CD4-positive, alpha-beta T cell treated with Interleukin-10 for 1 hour (primary cell): ENCODE data around the gene SUPT3H.
"Not testable (repeated sequence)": the region's sequence is repeated elsewhere in the genome, so short reads cannot be mapped to it uniquely, and the experiment has no call there.

ENCODE experiments used
- DNase-seq: peaks from one replicate; pipeline ENCODE4 v3.0.0-alpha.2; 2020

The SUPT3H gene

DNA sequence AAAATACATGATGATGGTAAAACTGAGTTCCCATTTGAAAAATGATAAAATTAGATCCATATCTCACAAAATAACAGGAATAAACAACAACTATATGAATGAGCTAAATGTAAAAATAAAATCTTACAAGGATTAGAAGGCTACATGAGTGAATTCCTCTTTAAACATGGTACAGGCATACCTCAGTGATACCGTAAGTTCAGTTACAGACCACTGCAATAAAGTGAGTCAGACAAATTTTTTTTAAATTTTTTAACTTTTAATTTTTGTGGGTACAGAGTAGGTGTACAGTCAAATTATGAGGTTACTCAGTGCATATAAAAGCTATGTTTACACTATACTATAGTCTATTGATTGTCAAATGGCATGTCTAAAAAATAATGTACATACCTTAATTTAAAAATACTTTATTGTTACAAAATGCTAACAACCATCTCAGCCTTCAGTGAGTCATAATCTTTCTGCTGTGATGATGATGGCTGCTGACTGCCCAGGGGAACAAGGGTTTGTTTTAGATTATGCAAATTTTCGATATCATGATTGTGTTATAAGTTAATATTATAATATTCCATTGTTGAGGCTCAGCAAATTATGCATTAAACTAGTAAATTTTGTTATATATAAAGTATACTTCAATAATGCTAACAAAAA lies 272.4 kb downstream of the SUPT3H start:
- no peak for DNase-seq

DNA sequence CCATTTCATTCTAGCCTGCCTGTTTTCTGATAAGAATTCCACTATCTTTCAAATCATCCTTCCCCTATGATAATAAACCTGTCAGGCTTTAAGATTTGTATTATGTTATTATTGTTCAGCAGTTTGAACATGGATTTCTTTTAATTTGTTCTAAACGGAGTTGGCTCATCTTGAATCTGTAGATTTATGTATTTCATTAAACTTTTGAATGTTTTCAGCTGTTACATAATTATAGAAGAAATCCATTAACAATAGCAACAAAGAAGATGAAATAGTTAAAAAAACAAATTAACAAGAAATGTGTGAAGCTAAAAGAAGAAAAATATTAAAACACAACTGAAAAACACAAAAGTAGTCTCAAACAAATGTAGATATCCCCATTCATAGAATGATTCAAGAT lies 273.3 kb downstream of the SUPT3H start:
- no peak for DNase-seq

DNA sequence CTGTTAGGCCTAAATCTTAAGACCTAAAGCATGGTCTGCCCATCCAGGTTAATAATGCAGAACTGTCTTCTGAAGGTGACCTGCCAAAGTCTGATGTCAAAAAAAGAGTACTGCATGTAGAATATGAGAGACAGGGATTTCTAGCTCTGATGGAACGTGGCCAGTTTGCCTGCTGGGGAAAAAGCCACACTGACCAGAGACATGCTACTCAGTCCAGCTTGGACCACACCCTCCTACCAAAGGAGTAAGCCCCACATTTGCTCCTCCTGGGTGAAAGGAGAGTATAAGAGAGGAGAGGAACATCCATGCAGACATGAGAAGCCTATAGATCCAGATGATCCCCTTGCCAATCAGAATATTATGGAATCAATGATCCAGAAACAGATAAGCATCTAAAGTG lies 279.5 kb downstream of the SUPT3H start:
- DNase-seq, result no peak

DNA sequence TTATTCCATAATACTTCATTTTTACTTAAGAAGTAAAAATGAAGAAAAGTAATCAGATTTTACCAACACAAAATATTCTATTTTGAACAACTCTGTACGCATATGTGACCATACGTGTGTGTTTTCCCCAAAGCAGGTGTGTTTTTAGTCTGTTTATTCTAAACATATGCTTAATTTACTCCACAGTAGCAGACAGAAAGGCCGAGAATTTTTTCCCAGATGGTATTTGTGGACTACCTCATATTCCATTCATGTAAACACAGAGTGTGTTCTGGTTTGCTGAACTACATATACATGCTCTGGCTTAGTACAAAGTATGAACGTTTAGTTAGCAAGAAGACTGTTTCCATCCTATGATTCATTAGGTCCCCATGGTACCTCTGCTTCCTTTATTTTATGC lies 282.9 kb downstream of the SUPT3H start:
- DNase-seq, result no peak

DNA sequence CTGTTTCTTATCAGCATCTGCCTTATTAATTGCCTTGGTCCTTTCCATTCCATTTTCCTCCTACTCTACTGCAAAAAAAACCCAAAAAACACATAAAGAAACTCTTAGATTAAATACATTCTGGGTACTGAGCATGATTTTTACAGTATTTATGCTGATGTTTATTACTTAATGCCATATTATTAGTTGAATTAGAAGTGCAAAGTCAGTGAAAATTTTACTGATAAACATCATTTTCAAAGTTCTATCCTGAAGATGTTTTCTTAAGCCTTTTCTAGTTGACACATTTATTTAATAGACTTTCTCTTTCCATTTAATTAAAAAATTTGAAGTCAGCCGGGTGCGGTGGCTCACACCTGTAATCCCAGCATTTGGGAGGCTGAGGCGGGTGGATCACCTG lies 285.6 kb downstream of the SUPT3H start:
- DNase-seq, result no peak

DNA sequence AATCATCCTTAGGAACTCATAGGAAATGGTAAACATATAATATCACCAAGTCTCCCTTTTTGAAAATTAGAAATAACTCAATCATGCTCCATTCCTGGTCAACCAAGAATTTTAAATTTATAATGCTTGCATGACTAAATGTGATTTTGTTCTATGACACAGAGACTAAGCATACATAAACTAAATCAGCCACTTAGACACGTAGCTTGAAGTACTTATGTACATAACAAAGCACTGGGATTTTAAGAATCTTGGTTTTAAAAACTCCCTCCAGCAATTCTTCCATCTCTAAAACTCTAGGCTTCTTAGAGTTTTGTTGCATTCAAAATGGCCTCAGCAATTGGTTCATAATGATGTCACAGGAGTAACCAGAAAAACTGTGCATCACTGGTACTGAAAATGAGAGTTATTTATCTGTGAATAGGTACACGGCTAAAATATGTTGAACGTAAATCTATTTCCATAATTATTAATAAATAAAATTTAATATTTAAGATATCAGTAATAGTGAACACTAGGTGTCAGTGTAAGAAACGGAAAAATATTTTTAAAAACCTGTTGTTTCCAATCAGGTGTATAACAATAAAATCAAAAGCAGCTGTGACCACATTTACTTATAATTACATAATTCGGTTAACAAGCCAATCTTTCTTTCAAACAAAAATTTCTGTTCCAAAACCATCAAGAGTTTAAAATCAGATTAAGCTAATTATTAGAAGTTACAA lies 291.2 kb downstream of the SUPT3H start:
- no peak for DNase-seq

DNA sequence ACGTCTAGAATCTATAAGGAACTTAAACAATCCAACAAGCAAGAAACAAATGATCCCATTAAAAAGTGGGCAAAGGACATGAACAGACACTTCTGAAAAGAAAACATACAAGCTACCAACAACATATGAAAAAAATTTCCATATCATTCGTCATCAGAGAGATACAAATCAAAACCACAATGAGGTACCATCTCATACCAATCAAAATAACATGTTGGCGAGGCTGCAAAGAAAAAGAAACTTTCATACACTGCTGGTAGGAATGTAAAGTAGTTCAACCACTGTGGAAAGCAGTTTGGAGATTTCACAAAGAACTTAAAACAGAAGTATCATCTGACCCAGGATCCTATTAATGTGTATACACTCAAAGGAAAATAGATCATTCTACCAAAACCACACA lies 293.5 kb downstream of the SUPT3H start:
- peak; percentile 14 for DNase-seq

DNA sequence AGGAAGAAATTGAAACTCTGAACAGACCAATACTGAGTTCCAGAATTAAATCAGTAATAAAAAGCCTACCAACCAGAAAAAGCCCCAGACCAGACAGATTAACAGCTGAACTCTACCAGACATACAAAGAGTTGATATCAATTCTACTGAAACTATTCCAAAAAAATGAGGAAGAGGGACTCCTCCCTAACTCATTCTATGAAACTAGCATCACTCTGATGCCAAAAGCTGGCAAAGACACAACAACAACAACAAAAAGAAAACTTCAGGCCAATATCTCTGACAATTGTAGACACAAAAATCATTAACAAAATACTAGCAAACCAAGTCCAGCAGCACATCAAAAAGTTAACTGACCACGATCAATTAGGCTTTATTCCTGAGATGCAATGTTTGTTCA lies 295.6 kb downstream of the SUPT3H start:
- DNase-seq, result no peak

DNA sequence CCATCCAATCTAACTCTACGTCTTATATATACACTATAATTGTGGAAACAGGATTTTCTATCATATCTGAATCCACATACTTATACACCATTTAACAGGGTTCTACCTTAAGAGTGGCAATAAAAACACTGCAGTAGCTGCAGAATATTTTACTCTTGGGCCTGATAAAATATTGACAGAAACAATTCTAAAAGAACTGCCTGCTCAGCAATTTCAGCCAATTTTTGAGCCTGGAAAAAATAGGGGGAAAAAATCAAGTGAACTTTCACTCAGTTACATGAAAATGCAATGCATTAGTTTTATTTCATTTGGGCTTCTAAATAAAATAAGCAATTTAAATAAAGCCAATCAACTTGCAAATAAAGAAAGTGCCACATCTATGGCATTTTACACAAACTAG lies 296.1 kb downstream of the SUPT3H start:
- DNase-seq, result no peak

DNA sequence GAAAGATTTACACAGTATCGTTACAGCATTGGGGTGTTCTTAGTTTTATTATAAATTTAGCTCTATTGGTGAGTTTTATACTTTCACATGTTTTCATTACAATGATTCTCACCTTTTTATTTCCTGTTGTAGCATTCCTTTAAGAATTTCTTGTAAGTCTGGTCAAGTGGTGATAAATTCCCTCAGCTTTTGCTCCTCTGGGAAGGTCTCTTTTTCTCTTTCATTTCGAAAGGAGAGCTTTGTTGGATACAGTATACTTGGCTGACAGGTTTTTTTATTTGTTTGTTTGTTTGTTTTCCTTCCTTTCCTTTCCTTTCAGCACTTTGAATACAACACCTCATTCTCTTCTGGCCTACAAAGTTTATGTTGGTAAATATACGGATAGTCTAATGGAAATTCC lies 299.3 kb downstream of the SUPT3H start:
- DNase-seq, result no peak

DNA sequence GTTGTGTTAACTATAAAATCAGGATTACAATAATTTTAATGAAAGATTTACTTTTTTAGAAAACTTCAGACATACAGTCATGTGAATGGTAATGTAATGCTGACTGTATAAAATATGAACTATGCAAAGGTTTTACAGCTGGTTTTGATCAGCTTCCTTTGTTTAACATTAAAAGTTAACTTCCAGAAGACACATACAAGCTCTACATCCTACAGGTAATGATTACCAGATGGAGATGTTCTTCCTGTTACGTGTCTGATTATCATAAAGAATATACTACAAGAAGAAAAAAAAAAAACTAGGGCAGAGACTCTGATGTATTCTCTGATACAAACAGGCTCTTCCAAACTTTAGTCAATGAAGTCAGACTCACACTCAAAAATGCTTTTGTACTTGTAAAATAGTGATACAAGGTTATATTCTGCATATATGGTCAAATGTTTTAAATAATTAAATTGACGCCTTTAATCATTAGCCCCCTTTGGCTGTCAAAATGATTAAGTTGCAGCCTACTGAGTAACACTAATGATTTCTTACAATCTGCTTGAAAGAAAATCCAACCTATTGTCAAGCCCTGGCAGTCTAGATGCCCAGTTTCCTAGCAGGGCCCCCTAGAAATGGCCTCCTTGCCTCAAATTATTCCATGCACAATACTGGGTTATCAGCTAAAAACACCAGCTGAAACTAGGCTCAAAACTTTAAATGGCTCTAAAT lies 301.4 kb downstream of the SUPT3H start:
- no peak for DNase-seq

DNA sequence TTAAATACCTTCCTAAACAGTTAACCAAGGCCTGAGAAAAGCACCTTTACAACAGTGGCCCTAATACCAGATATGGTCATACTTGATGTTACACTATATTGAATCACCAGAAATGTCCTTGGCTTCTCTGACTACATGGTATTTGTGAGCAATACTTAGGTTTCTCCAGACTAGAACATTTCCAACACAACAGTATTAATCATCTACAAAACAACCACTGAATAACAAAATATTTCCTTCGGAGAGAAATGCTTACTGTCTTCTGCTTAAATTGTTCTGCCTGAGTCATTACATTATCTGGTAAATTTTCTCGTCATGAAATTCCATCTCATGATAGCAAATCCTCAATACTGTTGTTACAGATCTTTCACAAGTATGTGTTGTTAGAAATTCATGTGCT lies 302.5 kb downstream of the SUPT3H start:
- DNase-seq, result no peak

DNA sequence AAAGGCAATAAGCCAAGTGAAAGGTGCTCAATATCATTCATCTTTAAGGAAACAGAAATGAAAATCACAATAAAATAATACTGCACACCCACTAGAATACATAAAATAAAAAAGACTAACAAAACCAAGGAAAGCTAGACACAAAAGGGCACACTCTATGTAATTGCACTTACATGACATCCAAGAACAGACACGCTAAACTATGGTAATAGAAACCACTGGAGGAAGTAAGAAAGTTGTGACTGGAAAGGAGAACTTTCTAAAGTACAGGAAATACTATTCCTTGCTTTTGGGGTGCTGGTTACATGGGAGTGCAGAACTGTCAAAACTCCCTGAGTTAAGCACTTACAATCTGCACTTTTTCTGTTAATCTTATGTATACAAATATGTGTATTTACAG lies 303.3 kb downstream of the SUPT3H start:
- no peak for DNase-seq

DNA sequence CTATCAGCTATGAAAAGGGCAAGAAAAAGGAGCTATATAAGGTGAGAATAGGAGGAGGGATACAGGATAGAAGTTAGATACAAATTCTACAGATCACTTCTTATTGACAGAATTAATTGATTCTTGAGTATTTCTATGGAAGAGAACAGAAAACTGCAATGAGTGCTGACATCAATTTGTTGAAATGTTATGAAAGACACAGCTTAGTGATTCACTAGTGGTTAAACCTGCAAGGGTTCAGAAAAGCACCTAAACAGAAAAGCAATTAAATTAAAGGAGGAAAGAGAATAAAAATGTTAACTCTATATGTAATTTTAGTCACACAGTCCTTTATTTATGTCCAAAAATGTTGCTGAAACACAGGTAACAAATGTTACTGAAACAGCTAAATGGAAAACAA lies 304.0 kb downstream of the SUPT3H start:
- no peak for DNase-seq

DNA sequence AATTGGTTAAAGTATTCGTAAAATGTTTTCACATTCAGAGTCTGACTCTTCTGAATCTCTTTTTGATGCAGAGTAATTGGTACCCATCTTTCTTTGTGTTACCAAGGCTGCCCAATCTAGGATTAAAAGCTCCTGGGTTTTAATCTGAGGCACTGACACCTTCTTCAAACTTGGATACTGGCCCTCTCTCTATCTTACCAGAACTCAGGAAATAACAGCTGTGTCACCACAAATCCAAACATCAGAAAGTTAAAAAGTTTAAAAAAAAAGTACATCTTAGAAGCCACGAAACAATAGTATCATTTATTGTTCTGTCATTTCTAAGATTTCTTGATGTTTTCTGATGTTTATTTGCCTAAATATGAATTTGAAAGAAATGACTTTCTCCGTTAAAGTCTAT lies 305.1 kb downstream of the SUPT3H start:
- DNase-seq, result no peak

DNA sequence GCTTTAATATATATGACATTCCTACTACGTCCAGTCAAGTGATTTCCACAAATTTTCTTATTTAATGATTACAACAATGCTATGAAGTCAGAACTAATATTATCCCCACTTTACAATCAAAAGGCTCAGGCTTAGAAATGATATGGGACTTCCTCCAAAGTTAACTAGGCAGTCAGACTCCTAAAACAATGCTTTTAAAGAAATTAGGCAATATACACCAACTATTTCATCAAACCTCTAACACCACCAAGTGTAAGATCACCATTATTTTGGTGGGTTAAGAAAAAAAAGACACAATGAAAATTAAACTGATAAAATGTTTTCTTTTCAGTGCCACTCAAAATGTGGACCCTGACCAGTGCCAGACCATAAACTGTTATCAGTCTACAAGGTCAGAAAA lies 305.7 kb downstream of the SUPT3H start:
- no peak for DNase-seq

DNA sequence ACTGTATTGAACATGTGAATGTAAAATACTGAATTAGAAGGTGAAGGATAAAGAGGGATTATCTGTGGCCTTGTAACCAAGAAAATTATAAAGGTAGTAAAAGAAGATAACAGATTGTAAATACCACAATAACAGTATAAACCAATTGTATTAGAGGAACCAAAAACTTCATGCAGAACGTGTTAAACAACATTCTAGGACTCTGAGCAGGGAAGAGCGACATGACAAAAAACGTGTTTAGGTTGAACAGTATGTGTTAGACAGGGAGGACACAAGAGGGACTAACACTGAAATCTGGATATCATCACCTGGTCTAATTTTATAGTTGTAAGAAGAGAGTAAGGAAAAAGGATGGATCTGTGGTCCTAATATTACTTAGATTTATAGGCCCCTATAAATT lies 308.6 kb downstream of the SUPT3H start:
- DNase-seq, result no peak

DNA sequence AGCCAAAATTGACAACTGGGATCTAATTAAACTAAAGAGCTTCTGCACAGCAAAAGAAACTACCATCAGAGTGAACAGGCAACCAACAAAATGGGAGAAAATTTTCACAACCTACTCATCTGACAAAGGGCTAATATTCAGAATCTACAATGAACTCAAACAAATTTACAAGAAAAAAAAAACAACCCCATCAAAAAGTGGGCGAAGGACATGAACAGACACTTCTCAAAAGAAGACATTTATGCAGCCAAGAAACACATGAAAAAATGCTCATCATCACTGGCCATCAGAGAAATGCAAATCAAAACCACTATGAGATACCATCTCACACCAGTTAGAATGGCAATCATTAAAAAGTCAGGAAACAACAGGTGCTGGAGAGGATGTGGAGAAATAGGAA lies 310.3 kb downstream of the SUPT3H start:
- not testable (repeated sequence) for DNase-seq

DNA sequence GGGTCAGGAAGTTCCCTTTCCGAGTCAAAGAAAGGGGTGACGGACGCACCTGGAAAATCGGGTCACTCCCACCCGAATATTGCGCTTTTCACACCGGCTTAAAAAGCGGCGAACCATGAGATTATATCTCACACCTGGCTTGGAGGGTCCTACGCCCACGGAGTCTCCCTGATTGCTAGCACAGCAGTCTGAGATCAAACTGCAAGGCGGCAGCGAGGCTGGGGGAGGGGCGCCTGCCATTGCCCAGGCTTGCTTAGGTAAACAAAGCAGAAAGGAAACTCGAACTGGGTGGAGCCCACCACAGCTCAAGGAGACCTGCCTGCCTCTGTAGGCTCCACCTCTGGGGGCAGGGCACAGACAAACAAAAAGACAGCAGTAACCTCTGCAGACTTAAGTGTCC lies 315.1 kb downstream of the SUPT3H start:
- DNase-seq, result peak; percentile 21

DNA sequence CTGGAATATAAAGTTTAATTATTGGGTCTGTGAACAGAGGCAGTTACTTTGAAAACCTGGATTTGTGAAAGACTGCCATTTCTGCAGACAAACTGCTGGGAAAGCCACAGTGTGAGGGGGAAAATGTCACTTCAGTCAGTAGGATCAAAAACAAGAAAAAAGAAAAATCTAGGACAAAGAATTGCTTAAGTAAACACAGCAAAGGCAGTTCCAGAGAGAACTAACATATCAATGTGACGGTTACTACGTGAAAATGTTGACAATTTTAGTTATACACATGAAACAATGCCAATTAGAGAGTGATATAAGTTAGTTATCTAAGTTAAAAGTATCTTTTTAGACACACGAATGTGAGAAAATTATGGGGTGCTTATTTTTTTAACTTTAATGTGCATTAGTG lies 320.0 kb downstream of the SUPT3H start:
- DNase-seq, result no peak

DNA sequence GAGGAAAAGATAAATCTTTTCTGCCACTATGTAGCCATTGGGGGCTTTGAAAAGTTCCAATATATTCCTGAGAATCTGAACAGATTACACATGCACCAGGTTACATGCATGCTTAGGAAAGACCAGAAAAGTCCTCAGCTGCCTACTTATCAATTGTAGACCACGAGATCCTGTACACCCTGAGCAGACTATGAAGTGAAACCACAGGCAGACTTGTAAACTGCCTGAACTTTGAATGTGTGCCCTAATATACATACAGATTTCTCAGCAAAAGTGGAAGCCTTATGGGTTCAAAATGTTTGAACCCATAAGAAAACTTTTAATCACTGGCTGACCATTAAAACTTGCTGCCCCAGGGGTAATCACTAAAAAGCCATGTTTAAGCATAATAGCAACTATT lies 323.1 kb downstream of the SUPT3H start:
- peak; percentile 5 for DNase-seq

DNA sequence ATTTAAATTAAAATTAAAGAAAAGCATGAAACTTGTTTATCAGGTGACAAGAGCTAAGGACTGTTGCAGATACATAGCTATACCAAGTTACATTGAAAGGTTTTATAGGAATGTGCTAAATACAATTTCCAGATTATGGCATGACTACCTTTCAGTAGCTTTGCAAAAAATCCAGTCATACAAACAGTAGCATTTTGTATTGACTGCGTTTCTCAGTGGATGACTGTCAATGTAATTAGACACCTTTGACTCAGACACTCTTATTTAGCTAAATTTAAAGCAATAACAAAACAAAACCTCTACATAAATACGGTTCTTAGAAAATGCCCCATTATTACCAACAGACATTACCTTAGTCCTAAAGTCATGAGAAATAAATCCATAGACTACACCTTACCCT lies 325.4 kb downstream of the SUPT3H start:
- DNase-seq, result no peak

DNA sequence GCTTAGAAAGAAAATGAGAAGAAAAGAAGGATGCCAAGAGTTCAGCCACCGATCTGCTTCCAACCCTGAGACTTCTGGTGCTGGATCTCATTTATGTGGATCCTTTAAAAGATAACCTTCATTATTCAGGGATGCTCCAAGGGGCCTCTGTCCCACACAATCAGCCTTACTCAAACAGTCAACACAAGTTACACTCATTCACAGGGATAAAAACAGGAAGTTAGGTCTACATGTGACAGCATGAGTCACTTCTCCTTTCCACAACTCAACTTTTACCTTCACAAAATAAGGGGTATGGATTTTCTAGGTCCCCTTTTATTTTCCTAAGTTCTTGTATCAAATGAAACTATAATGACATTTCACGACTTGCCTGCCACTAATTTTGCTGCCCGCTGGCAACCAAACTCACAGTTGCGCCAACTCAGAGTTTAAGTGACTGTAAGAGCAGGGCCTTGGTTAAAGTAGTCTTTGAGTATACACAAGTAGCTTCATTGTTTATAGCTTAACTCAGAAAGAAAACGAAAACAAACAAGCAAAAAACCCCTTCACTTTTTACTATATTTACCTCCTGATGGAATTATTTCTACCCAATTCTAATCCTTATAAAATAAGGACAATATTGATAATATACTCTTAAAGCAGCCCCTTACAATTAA lies 328.4 kb downstream of the SUPT3H start:
- peak; percentile 5 for DNase-seq

DNA sequence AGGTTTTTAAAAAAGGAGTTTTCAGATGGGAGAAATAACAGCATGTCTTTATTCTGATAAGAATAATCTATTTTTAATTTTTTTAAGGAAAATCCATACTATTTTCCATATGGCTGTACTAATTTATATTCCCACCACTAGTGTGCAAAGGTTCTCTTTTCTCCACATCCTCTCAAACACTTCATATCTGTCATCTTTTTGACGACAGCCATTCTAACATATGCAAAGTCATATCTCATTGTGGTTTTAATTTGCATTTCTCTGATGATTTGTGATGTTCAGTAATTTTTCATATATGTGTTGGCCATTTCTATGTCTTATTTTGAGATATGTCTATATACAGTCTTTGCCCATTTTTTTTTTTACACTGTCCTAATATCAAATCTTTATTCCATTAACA lies 330.2 kb downstream of the SUPT3H start:
- no peak for DNase-seq
